Rectal smooth muscle tissue (tissue), 1 donor: ENCODE results near the gene GLI3.

Experiments used
- H3K27ac ChIP-seq: one replicate; pipeline ENCODE4 v1.7.0; 2013; ENCODE audit warnings: low read depth, low read length, inconsistent platforms
- H3K27me3 ChIP-seq: one replicate; pipeline ENCODE4 v1.7.0; 2013; ENCODE audit warnings: low read length; ENCODE audit not compliant: control insufficient read depth, insufficient read depth
- H3K36me3 ChIP-seq: one replicate; pipeline ENCODE4 v1.7.0; 2013; ENCODE audit warnings: low read length; ENCODE audit not compliant: control insufficient read depth, insufficient read depth
- H3K4me1 ChIP-seq: one replicate; pipeline ENCODE4 v1.7.0; 2013; ENCODE audit warnings: low read length; ENCODE audit not compliant: control insufficient read depth, insufficient read depth
- H3K4me3 ChIP-seq: one replicate; pipeline ENCODE4 v1.7.0; 2013; ENCODE audit warnings: low read length
- H3K9ac ChIP-seq: one replicate; pipeline ENCODE4 v1.7.0; 2013; ENCODE audit warnings: low read length

GLI3 gene

DNA sequence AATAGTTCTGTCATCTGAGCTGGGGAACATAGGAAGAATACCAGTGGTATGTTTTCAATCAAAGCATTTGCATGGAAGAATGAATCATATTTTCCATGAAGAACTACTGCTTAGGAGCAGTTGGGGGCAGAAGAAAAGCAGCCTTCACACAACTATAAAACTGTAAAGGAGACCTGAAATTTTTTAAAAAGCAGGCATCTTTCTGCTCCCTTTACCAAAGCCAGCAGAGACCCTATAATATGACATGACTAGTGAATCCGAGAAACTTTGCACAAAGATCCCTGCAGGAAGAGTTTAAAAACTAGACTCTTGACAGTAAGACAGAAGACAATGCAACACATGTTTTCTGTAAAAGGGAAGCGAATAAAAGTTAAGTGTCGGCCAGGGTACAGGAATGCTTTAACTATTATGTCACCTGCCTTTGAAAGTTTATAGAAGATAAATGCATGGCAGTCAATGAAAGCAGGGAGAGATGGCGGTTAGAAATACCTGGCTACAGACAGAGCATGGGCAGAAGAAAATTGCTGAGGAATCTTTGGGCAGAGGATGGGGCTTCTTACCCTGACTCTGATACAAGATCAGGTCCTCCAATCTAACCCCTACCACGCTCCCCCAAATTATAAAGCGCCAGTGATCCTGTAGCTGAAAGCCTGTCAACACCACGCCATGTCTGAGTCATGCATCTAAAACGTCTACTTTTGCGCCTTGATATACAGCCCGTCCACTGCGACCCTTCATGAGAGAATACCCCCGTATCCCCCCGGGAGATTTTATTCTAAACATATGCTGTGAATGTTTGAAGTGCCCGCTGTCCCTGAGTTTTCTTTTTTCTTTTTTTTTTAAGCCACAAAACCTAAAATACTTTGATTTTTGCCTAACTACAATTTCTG is 93.1 kb downstream of the GLI3 start:
- no peak overlapping the region for H3K9ac ChIP-seq
- no peaks in the 10 kb centered on the region for H3K27me3 ChIP-seq
- no peaks in the 10 kb centered on the region for H3K36me3 ChIP-seq
- no peak overlapping the region for H3K27ac ChIP-seq
- no peak overlapping the region for H3K4me3 ChIP-seq
- H3K4me1 ChIP-seq, result peaks cover 10% of the 10 kb centered on the region

DNA sequence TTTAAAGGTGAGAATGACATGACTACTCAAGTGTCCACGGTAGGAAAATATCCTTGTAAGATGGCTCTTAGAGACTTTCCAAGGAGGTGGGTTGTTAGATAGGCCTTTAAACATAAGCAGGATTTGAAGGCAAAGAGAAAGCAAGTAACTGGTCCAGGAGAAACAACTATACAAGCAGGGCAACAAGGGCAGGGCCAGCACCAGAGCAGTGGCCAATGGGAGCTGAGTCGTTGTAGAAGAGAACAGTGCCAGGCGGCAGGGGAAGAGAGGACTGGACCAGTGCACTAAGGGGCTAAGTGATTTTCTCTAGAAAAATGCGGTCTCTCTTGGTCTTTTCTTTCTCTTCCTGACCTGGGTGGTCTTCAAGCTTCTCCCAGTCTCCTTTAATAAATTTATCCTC is 94.9 kb downstream of the GLI3 start:
- Histone ChIP-seq H3K27ac (no peak overlapping the region), H3K9ac (no peak overlapping the region), H3K4me3 (no peak overlapping the region), H3K27me3 (no peaks in the 10 kb centered on the region), H3K4me1 (peaks cover 19% of the 10 kb centered on the region), H3K36me3 (no peaks in the 10 kb centered on the region)

- H3K27me3 ChIP-seq, result no peaks in the 10 kb centered on the region
- no peaks in the 10 kb centered on the region for H3K36me3 ChIP-seq
- no peak overlapping the region for H3K27ac ChIP-seq
- no peak overlapping the region for H3K9ac ChIP-seq
- no peak overlapping the region for H3K4me3 ChIP-seq
- peaks cover 20% of the 10 kb centered on the region for H3K4me1 ChIP-seq
Observed at GRCh38 chr7:42139751-42140150, 97.3 kb downstream of the GLI3 start.

GRCh38 chr7:42138691-42139090 is 98.3 kb downstream of the GLI3 start:
- H3K4me3 ChIP-seq, result no peak overlapping the region
- H3K27me3 ChIP-seq, result no peaks in the 10 kb centered on the region
- H3K36me3 ChIP-seq, result no peaks in the 10 kb centered on the region
- no peak overlapping the region for H3K27ac ChIP-seq
- H3K9ac ChIP-seq, result no peak overlapping the region
- H3K4me1 ChIP-seq, result peaks cover 27% of the 10 kb centered on the region

DNA sequence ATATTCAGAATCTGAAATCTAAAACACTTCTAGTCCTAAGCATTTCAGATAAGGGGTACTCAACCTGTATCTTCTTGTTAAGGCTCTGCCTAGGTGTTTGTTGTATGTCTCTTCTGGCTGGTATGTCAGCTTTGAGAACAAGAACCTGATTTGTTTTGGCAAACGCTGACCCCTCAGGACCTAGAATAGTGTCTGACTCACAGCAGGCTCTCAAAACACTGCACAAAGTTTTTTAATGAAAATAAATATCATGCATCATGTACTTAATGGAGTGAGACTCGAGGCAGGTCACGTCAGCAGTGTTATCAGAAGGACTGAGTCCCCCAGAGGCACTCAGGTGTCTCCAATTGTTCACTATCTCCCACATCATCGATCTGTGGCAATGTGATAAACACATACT is 99.1 kb downstream of the GLI3 start:
- H3K27ac ChIP-seq, result no peak overlapping the region
- no peak overlapping the region for H3K4me3 ChIP-seq
- peaks cover 28% of the 10 kb centered on the region for H3K4me1 ChIP-seq
- H3K27me3 ChIP-seq, result no peaks in the 10 kb centered on the region
- H3K9ac ChIP-seq, result no peak overlapping the region
- no peaks in the 10 kb centered on the region for H3K36me3 ChIP-seq

DNA sequence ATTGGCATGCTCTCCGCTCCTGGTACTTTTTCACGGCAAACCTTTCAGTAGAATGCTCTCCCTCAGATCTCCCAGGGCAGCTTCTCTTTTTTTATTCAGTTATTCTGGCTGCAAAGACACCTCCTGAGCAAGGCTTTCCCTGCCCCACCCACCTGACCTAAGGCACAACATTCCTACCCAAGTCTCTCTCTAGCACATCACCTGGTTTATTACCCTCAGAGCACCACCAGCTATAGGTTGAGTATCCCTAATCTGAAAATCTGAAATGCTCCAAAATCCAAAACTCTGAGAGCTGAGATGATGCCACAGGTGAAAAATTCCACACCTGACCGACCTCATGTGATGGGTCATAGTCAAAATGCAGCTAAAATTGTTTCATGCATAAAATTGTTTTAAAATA is 99.6 kb downstream of the GLI3 start:
- Histone ChIP-seq H3K36me3 (no peaks in the 10 kb centered on the region), H3K9ac (no peak overlapping the region), H3K4me3 (no peak overlapping the region), H3K4me1 (peaks cover 27% of the 10 kb centered on the region), H3K27ac (no peak overlapping the region), H3K27me3 (no peaks in the 10 kb centered on the region)

DNA sequence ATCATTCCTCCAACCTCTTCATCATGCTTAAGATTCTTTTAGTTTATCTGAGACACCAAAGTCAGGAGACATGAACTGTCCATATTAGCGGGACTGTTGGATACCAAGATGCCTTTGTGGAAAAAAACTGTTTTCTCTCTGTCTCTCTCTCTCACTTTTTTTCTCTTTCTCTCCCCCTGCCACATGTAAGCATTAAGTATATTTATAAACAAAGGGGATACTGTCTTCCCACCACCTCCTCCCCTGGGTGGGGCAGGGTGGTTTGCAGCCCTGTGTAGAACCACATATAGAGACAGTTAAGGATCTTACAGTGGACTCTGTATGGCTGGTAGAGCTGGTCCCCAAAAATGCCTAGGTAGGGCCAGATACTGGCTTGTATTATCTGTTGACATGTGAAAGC is 101.3 kb downstream of the GLI3 start:
- Histone ChIP-seq H3K27ac (no peak overlapping the region), H3K27me3 (no peaks in the 10 kb centered on the region), H3K4me3 (no peak overlapping the region), H3K9ac (no peak overlapping the region), H3K36me3 (no peaks in the 10 kb centered on the region), H3K4me1 (peaks cover 23% of the 10 kb centered on the region)

DNA sequence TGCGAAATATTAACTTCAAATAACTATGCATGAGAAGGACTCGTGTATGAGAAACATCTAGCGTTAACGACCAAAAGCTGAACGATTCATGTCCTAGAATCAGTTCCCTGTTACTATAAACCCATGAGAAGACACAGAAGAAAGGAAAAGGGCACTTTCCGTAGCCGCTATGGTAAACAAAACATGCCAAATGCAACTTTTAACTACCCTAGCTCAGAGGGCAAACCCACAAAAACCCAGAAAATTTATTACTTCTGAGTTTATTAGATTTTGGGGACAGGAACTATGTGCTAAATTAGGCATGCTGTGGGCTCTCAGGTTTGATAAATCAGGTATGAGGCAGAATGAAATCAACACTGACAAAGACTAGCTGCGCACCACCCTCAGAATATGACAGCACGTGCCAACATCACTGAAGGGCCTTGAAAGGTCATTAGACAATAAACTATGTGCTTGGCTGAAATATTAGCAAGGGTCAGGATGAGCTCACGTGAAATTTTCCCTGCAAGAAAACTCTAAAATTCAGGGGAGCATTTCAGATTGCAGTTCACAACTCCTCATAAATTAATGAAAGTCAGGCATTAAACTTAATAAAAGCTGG is 102.6 kb downstream of the GLI3 start:
- no peak overlapping the region for H3K27ac ChIP-seq
- no peaks in the 10 kb centered on the region for H3K27me3 ChIP-seq
- H3K36me3 ChIP-seq, result no peaks in the 10 kb centered on the region
- no peak overlapping the region for H3K4me3 ChIP-seq
- H3K9ac ChIP-seq, result no peak overlapping the region
- peaks cover 23% of the 10 kb centered on the region for H3K4me1 ChIP-seq

GRCh38 chr7:42133321-42133720 is 103.7 kb downstream of the GLI3 start:
- H3K27ac ChIP-seq, result no peak overlapping the region
- peaks cover 18% of the 10 kb centered on the region for H3K4me1 ChIP-seq
- no peaks in the 10 kb centered on the region for H3K36me3 ChIP-seq
- no peak overlapping the region for H3K4me3 ChIP-seq
- no peaks in the 10 kb centered on the region for H3K27me3 ChIP-seq
- H3K9ac ChIP-seq, result no peak overlapping the region

DNA sequence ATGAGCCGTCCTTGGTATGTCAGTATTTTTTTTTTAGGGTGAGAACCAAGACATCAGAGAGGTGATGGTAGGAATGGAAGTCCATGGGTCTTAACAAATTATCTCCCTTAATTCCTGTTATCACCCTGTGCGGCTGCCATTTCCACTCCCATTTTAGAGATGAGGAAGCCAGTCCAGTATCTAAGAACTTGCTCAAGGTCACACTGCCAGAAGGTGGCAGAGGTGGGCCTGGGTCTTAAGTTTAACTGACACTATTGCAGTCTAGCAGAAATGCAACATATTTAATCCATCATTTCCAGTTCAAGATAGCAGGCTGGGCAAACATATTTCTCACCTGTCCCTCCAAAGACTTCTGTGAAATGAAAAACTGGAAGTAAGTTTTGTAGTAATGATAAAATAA is 108.3 kb downstream of the GLI3 start:
- Histone ChIP-seq H3K27me3 (no peaks in the 10 kb centered on the region), H3K4me3 (no peak overlapping the region), H3K4me1 (peaks cover 5% of the 10 kb centered on the region), H3K9ac (no peak overlapping the region), H3K27ac (no peak overlapping the region), H3K36me3 (no peaks in the 10 kb centered on the region)

- Histone ChIP-seq H3K36me3 (no peaks in the 10 kb centered on the region), H3K27ac (no peak overlapping the region), H3K4me3 (no peak overlapping the region), H3K4me1 (no peaks in the 10 kb centered on the region), H3K27me3 (no peaks in the 10 kb centered on the region), H3K9ac (no peak overlapping the region)
Observed at GRCh38 chr7:42127232-42127622, 109.8 kb downstream of the GLI3 start.

DNA sequence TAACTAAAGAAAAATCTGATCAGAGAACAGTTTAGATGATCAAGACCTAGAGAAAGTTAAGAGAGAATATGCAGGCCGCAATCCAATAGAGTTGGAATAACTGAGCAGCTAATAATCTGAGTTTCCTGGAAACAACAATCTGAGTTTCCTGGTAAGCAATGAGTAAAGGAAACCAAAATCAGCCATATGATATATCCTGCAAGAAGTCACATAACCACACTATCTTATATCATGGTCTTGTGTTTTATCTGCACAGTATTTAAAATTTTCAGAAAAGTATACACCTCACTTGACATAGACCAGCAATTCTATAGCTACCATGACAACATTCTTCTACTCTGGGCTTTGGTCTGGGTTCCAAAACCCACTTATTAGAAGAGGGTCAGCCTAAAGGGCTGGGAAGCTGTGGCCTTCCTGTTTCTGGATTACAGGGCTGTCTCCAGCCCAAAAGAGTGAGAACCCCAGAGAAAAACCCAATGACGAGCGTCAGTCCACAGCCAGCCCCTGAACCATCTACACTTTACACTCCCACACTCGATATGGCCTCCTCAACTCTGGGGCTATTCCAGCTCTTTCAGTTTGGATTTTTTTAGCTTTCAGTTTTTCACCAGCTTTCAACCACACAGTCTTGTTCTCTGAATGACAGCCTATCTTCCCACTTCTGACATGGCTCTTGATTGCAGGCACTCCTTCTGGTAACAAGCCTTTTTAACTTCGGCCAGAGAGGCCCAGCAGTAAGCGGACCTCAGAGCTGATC is 110.4 kb downstream of the GLI3 start:
- Histone ChIP-seq H3K27ac (no peak overlapping the region), H3K4me3 (no peak overlapping the region), H3K9ac (no peak overlapping the region), H3K4me1 (no peaks in the 10 kb centered on the region), H3K36me3 (no peaks in the 10 kb centered on the region), H3K27me3 (no peaks in the 10 kb centered on the region)
